Spleen (tissue), 11 donors: Measurements from ENCODE around the gene DYSF. TPM values are rescaled to one million over a fixed set of nuclear protein-coding genes. Genes with fewer than 3 reads are reported as not detected.

Experiments
- DNase-seq: peaks from one replicate; pipeline ENCODE4 v3.0.0-alpha.2; 2020
- H3K27ac ChIP-seq, 8 donors: fragments of 200-600 bp; sonication (generic) in 7 of 8; 1 replicate in 4 of 8; 2 replicates in 4 of 8; pipeline versions ENCODE4 v1.5.0 to v1.8.0; 2016 to 2021; ENCODE audit warnings: inconsistent platforms in 4 of 8, mild to moderate bottlenecking in 4 of 8, moderate library complexity in 1 of 8
- H3K27me3 ChIP-seq, 7 donors: fragments of 200-600 bp; sonication (generic) in 6 of 7; replicated peaks in 1 of 7; 1 replicate in 4 of 7; 2 replicates in 3 of 7; pipeline versions ENCODE4 v1.5.0 to v1.8.0; 2016 to 2021; ENCODE audit warnings: inconsistent platforms in 3 of 7, mild to moderate bottlenecking in 1 of 7
- H3K36me3 ChIP-seq, 6 donors: fragments of 200-600 bp; sonication (generic) in 5 of 6; 1 replicate in 4 of 6; 2 replicates in 2 of 6; pipeline versions ENCODE4 v1.5.0 to v1.8.0; 2016 to 2021; ENCODE audit warnings: inconsistent platforms in 2 of 6
- H3K4me1 ChIP-seq, 6 donors: fragments of 200-600 bp; sonication (generic) in 5 of 6; 1 replicate in 3 of 6; 2 replicates in 3 of 6; pipeline versions ENCODE4 v1.5.0 to v1.8.0; 2016 to 2021; ENCODE audit warnings: inconsistent platforms in 3 of 6
- H3K4me3 ChIP-seq, 8 donors: fragments of 200-600 bp; sonication (generic) in 7 of 8; 1 replicate in 4 of 8; 2 replicates in 4 of 8; pipeline versions ENCODE4 v1.5.0 to v1.8.0; 2016 to 2021; ENCODE audit warnings: inconsistent platforms in 4 of 8, mild to moderate bottlenecking in 4 of 8, moderate library complexity in 2 of 8
- H3K9me3 ChIP-seq, 8 donors: fragments of 200-600 bp; sonication (generic) in 7 of 8; 1 replicate in 4 of 8; 2 replicates in 4 of 8; pipeline versions ENCODE4 v1.5.0 to v1.8.0; 2016 to 2021; ENCODE audit warnings: inconsistent platforms in 4 of 8
- CTCF ChIP-seq, 11 experiments: fragments of 200-600 bp in 7 of 11; fragments of 450-650 bp in 4 of 11; sonication (generic) in 4 of 11; IDR thresholded peaks in 8 of 11; conservative IDR thresholded peaks in 3 of 11; 1 replicate in 7 of 11; 2 replicates in 4 of 11; pipeline versions ENCODE4 v1.4.0 to v1.8.0; 2016 to 2021; ENCODE audit warnings: antibody characterized with exemption in 11 of 11, inconsistent platforms in 4 of 11, mild to moderate bottlenecking in 1 of 11
- POLR2A ChIP-seq, 3 donors: fragments of 450-650 bp; IDR thresholded peaks; one replicate each; pipeline ENCODE4 v1.5.1; 2017; ENCODE audit warnings: antibody characterized with exemption in 3 of 3, mild to moderate bottlenecking in 1 of 3
- POLR2AphosphoS5 ChIP-seq, 3 donors: sonication (generic); formaldehyde crosslinking; IDR thresholded peaks; one replicate each; pipeline ENCODE4 v1.5.1; 2017; ENCODE audit warnings: antibody characterized with exemption in 3 of 3
- WGBS, 5 donors: extraction: QIAGEN DNeasy Blood & Tissue Kit in 3 of 5; methylation state at CpG; one replicate each; pipeline versions ENCODE4 v1.1.5 to v1.1.7; 2013 to 2018; 5-methylcytosine and 5-hydroxymethylcytosine counted together
- intact Hi-C: fragments of 100-400 bp; cut with DNase I; formaldehyde crosslinking; loops from one replicate; pipeline ENCODE4 v1.15.0; 2023; ENCODE audit warnings: low total_unique reads
- polyA plus RNA-seq, 3 donors: library from polyadenylated mRNA; stranded (reverse); fragments of 200-250 nt; gene quantifications; one replicate each; pipeline ENCODE4 v1.2.1, GENCODE V29; 2013
- total RNA-seq, 7 donors: library from RNA; depleted of rRNA in 3 of 7; stranded (reverse); fragments of >200 nt in 3 of 7; fragmentation: NEBNext Ultra II Directional in 4 of 7; extraction: Animal tissue kit (Norgen Biotek cat#: 25700) in 4 of 7; gene quantifications; one replicate each; pipeline versions ENCODE4 v1.1.0 to v1.2.1, GENCODE V29; 2016 to 2021
- donor health status: healthy with polysubstance abuse.
- donor health status: DM: no; HTN: no; CAD: no; lungs with moderate emphysema.
- donor health status: DM: no; HTN: no; CAD: no.
- donor health status: Bipolar disorder and iron deficiency.
- donor health status: healthy.
- donor health status: DM: no; HTN: no; CAD: no.
- donor health status: DM: yes; HTN: yes; CAD: no.

DYSF gene
- total and polyA plus RNA-seq, 10 donors = 4.0 to 287 (median 124) TPM

- TF ChIP-seq POLR2AphosphoS5 (IDR thresholded peaks at IDR 0.05) (no peak), POLR2A (IDR thresholded peaks at IDR 0.05) (no peak), CTCF (IDR thresholded peaks at IDR 0.05 in 8 of 11, conservative IDR thresholded peaks at IDR 0.05 in 3 of 11) (no peak)
- Histone ChIP-seq H3K27me3 (no peaks in the 10 kb centered on the region), H3K9me3 (no peaks in the 10 kb centered on the region), H3K4me1 (peaks cover 2 to 37% (median 11%) of the 10 kb centered on the region in 6 donors), H3K36me3 (no peaks in the 10 kb centered on the region), H3K4me3 (no peak overlapping the region), H3K27ac (no peak overlapping the region)
- intact Hi-C loops = no loop called here
- 94 to 99% (median 98%) methylated on average over 8 of the region's 8 CpGs for WGBS, 5 donors
- no peak for DNase-seq
Measured at GRCh38 chr2:71712158-71712818, 258.9 kb downstream of the DYSF start.

GRCh38 chr2:71713581-71714580 is 260.5 kb downstream of the DYSF start:
- H3K36me3 ChIP-seq = no peaks in the 10 kb centered on the region
- H3K4me1 ChIP-seq = peaks cover 4 to 49% (median 13%) of the 10 kb centered on the region in 6 donors
- 73 to 89% (median 82%) methylated on average over 11 of the region's 11 CpGs for WGBS, 5 donors
- no peak for TF ChIP-seq POLR2AphosphoS5 (IDR thresholded peaks at IDR 0.05)
- no peak for TF ChIP-seq POLR2A (IDR thresholded peaks at IDR 0.05)
- TF ChIP-seq CTCF (IDR thresholded peaks at IDR 0.05 in 8 of 11, conservative IDR thresholded peaks at IDR 0.05 in 3 of 11) = no peak
- no peak for DNase-seq
- H3K27me3 ChIP-seq = no peaks in the 10 kb centered on the region
- intact Hi-C loops = no loop called here
- no peaks in the 10 kb centered on the region for H3K9me3 ChIP-seq
- no peak overlapping the region for H3K4me3 ChIP-seq
- no peak overlapping the region for H3K27ac ChIP-seq

GRCh38 chr2:71714601-71715240 is 261.4 kb downstream of the DYSF start:
- H3K27me3 ChIP-seq = no peaks in the 10 kb centered on the region
- WGBS, 5 donors = 85 to 91% (median 87%) methylated on average over 4 of the region's 4 CpGs
- H3K36me3 ChIP-seq = no peaks in the 10 kb centered on the region
- intact Hi-C loops = no loop called here
- H3K27ac ChIP-seq = no peak overlapping the region
- H3K4me1 ChIP-seq = peaks cover 4 to 49% (median 13%) of the 10 kb centered on the region in 6 donors
- H3K4me3 ChIP-seq = no peak overlapping the region
- no peak for DNase-seq
- TF ChIP-seq POLR2A (IDR thresholded peaks at IDR 0.05) (no peak), POLR2AphosphoS5 (IDR thresholded peaks at IDR 0.05) (no peak)
- no peaks in the 10 kb centered on the region for H3K9me3 ChIP-seq

- 83 to 92% (median 89%) methylated on average over 6 of the region's 6 CpGs for WGBS, 5 donors
- Histone ChIP-seq H3K4me3 (no peak overlapping the region), H3K36me3 (no peaks in the 10 kb centered on the region), H3K27me3 (no peaks in the 10 kb centered on the region), H3K9me3 (no peaks in the 10 kb centered on the region), H3K4me1 (peaks cover 4 to 49% (median 13%) of the 10 kb centered on the region in 6 donors), H3K27ac (peak overlapping the region in 1 of 8 donors; percentile 49)
- TF ChIP-seq POLR2A (IDR thresholded peaks at IDR 0.05) (no peak), POLR2AphosphoS5 (IDR thresholded peaks at IDR 0.05) (no peak), CTCF (IDR thresholded peaks at IDR 0.05 in 8 of 11, conservative IDR thresholded peaks at IDR 0.05 in 3 of 11) (no peak)
- no peak for DNase-seq
- intact Hi-C loops = no loop called here
Measured at GRCh38 chr2:71715241-71715750, 261.9 kb downstream of the DYSF start.
